H1 (cell line): ENCODE results near the gene FLT4. TPM values are rescaled to one million over a fixed set of nuclear protein-coding genes. Genes with fewer than 3 reads are reported as not detected.
A peak's percentile ranks its signal among the peaks of the same experiment; 100 is the strongest.

Experiments used
- CTCF ChIA-PET: fragments of 300-600 bp; sonication (Branson Sonifier 250); formaldehyde crosslinking; loops from one replicate; lab custom pipeline; 2021; ENCODE audit not compliant: partially characterized antibody; lab: Charles Lee
- POLR2A ChIA-PET: fragments of 300-600 bp; sonication (Branson Sonifier 250); formaldehyde crosslinking; loops from one replicate; lab custom pipeline; 2021; ENCODE audit warnings: inconsistent platforms; ENCODE audit not compliant: partially characterized antibody; lab: Charles Lee
- DNase-seq, 2 experiments: peaks; one replicate each; pipeline versions ENCODE4 v3.0.0 to v3.0.0-alpha.2; 2010 to 2022; ENCODE audit warnings: low spot score in 2 of 2, low read depth in 1 of 2, mixed read lengths in 1 of 2
- FAIRE-seq: peaks from 2 replicates; lab custom pipeline; 2011; peaks lifted over from hg19 to GRCh38; lab: Jason Lieb, UNC
- H2AFZ ChIP-seq: 2 replicates; pipeline ENCODE4 v1.8.1; 2012; ENCODE audit warnings: low read length, inconsistent platforms
- H2AK5ac ChIP-seq: 2 replicates; pipeline ENCODE4 v1.6.1; 2013; ENCODE audit warnings: low read depth, low read length
- H2BK120ac ChIP-seq: replicated peaks from 2 replicates; pipeline ENCODE3; 2013; ENCODE audit warnings: low read depth, low read length, inconsistent platforms
- H2BK12ac ChIP-seq: 2 replicates; pipeline ENCODE4 v1.6.1; 2013; ENCODE audit warnings: low read depth, low read length
- H2BK15ac ChIP-seq: 2 replicates; pipeline ENCODE4 v1.6.1; 2013; ENCODE audit warnings: low read length
- H2BK20ac ChIP-seq: 2 replicates; pipeline ENCODE4 v1.6.1; 2013; ENCODE audit warnings: low read length
- H2BK5ac ChIP-seq: 2 replicates; pipeline ENCODE4 v1.6.1; 2013; ENCODE audit warnings: low read depth, low read length
- H3K14ac ChIP-seq: 2 replicates; pipeline ENCODE4 v1.6.1; 2013; ENCODE audit warnings: inconsistent platforms; ENCODE audit not compliant: insufficient read length
- H3K18ac ChIP-seq: 2 replicates; pipeline ENCODE4 v1.6.1; 2013; ENCODE audit warnings: low read length; ENCODE audit errors: extremely low read depth
- H3K23ac ChIP-seq: 2 replicates; pipeline ENCODE4 v1.6.1; 2013; ENCODE audit warnings: inconsistent platforms; ENCODE audit not compliant: insufficient read length
- H3K23me2 ChIP-seq: 2 replicates; pipeline ENCODE4 v1.6.1; 2013; ENCODE audit warnings: low read depth, low read length
- H3K27ac ChIP-seq: 2 replicates; pipeline ENCODE4 v1.6.1; 2011; ENCODE audit warnings: low read depth, low read length, inconsistent platforms
- H3K27me3 ChIP-seq, 4 experiments: replicated peaks in 1 of 4; 1 replicate in 1 of 4; 2 replicates in 3 of 4; pipeline versions ENCODE4 v1.6.1 to v1.8.1; 2011 to 2013; ENCODE audit warnings: low read length in 3 of 4, mild to moderate bottlenecking in 3 of 4, inconsistent platforms in 2 of 4, mixed read lengths in 2 of 4, moderate library complexity in 1 of 4; ENCODE audit not compliant: control insufficient read depth in 3 of 4, insufficient read depth in 3 of 4; ENCODE audit errors: extremely low read depth in 1 of 4
- H3K36me3 ChIP-seq, 4 experiments: 2 replicates each; pipeline versions ENCODE4 v1.6.1 to v1.8.1; 2011 to 2013; ENCODE audit warnings: mild to moderate bottlenecking in 4 of 4, low read length in 3 of 4, moderate library complexity in 2 of 4, control low read depth in 1 of 4, inconsistent platforms in 1 of 4; ENCODE audit not compliant: insufficient read depth in 4 of 4, control insufficient read depth in 2 of 4
- H3K4ac ChIP-seq: replicated peaks from 2 replicates; pipeline ENCODE3; 2013; ENCODE audit warnings: low read length, low read depth, mixed read lengths, inconsistent platforms; ENCODE audit not compliant: insufficient read length
- H3K4me1 ChIP-seq, 4 experiments: replicated peaks in 1 of 4; 1 replicate in 1 of 4; 2 replicates in 3 of 4; pipeline versions ENCODE4 v1.6.1 to v1.8.1; 2011 to 2013; ENCODE audit warnings: low read length in 3 of 4, inconsistent platforms in 2 of 4, mixed read lengths in 1 of 4; ENCODE audit not compliant: insufficient read depth in 4 of 4, control insufficient read depth in 3 of 4
- H3K4me2 ChIP-seq, 2 experiments: 2 replicates each; pipeline versions ENCODE4 v1.6.1 to v1.8.1; 2011 to 2013; ENCODE audit warnings: low read depth in 2 of 2, low read length in 2 of 2, control low read depth in 1 of 2, inconsistent platforms in 1 of 2, mild to moderate bottlenecking in 1 of 2; ENCODE audit not compliant: insufficient read depth in 1 of 2
- H3K4me3 ChIP-seq, 4 experiments: fragments of 200-600, 300-600 bp in 1 of 4; sonication (generic), shearing (Covaris generic), sonication (Bioruptor Twin) in 1 of 4; 2 replicates each; pipeline versions ENCODE4 v1.5.1 to v1.8.1; 2011 to 2016; ENCODE audit warnings: low read length in 4 of 4, low read depth in 3 of 4, control low read depth in 2 of 4, inconsistent platforms in 2 of 4, mild to moderate bottlenecking in 2 of 4, mixed read lengths in 1 of 4, moderate library complexity in 1 of 4; ENCODE audit not compliant: insufficient read depth in 2 of 4; ENCODE audit errors: extremely low read depth in 1 of 4
- H3K56ac ChIP-seq: replicated peaks from 2 replicates; pipeline ENCODE3; 2013; ENCODE audit warnings: low read depth, mild to moderate bottlenecking, mixed read lengths, low read length, inconsistent platforms; ENCODE audit not compliant: insufficient read length
- H3K79me1 ChIP-seq: 2 replicates; pipeline ENCODE4 v1.6.1; 2013; ENCODE audit warnings: low read depth, low read length, control low read depth
- H3K79me2 ChIP-seq, 2 experiments: 2 replicates each; pipeline versions ENCODE4 v1.6.1 to v1.8.1; 2012 to 2013; ENCODE audit warnings: low read length in 2 of 2, mild to moderate bottlenecking in 2 of 2, inconsistent platforms in 1 of 2; ENCODE audit not compliant: insufficient read depth in 2 of 2, control insufficient read depth in 1 of 2
- H3K9ac ChIP-seq, 4 experiments: replicated peaks in 1 of 4; 1 replicate in 1 of 4; 2 replicates in 3 of 4; pipeline versions ENCODE4 v1.6.1 to v1.8.1; 2011 to 2013; ENCODE audit warnings: low read depth in 3 of 4, low read length in 3 of 4, control low read depth in 2 of 4, mild to moderate bottlenecking in 2 of 4, moderate library complexity in 2 of 4, inconsistent platforms in 1 of 4; ENCODE audit errors: extremely low read depth in 1 of 4
- H3K9me3 ChIP-seq, 2 experiments: 2 replicates each; pipeline versions ENCODE4 v1.6.1 to v1.8.1; 2012 to 2013; ENCODE audit warnings: mild to moderate bottlenecking in 2 of 2, moderate library complexity in 2 of 2, control low read depth in 1 of 2, inconsistent platforms in 1 of 2, low read depth in 1 of 2, low read length in 1 of 2, mixed read lengths in 1 of 2; ENCODE audit not compliant: insufficient read depth in 2 of 2
- H4K20me1 ChIP-seq, 2 experiments: replicated peaks in 1 of 2; 2 replicates each; pipeline versions ENCODE3 to v1.8.1; 2011 to 2013; ENCODE audit warnings: inconsistent platforms in 2 of 2, low read length in 2 of 2, mild to moderate bottlenecking in 1 of 2; ENCODE audit not compliant: insufficient read depth in 2 of 2, control insufficient read depth in 1 of 2
- H4K5ac ChIP-seq: 2 replicates; pipeline ENCODE4 v1.6.1; 2013; ENCODE audit warnings: low read length, low read depth, mixed read lengths, inconsistent platforms; ENCODE audit not compliant: insufficient read length
- H4K8ac ChIP-seq: 2 replicates; pipeline ENCODE4 v1.8.0; 2013; ENCODE audit warnings: mild to moderate bottlenecking, moderate library complexity, low read length, inconsistent platforms; ENCODE audit not compliant: insufficient read depth; ENCODE audit errors: extremely low read depth
- H4K91ac ChIP-seq: replicated peaks from 2 replicates; pipeline ENCODE3; 2013; ENCODE audit warnings: low read length, mixed read lengths, inconsistent platforms; ENCODE audit not compliant: insufficient read length
- BACH1 ChIP-seq: IDR thresholded peaks from 2 replicates; pipeline ENCODE4 v1.6.1; 2012; ENCODE audit warnings: low read length, improper control_type of control experiment
- BCL11A ChIP-seq, 2 experiments: IDR thresholded peaks; one replicate each; pipeline ENCODE4 v1.6.1; 2011; ENCODE audit warnings: low read depth in 2 of 2, low read length in 2 of 2, mild to moderate bottlenecking in 2 of 2
- JUN ChIP-seq: IDR thresholded peaks from 2 replicates; pipeline ENCODE4 v1.6.1; 2011; ENCODE audit warnings: low read depth, mild to moderate bottlenecking, improper control_type of control experiment, low read length
- NANOG ChIP-seq: IDR thresholded peaks from 2 replicates; pipeline ENCODE4 v1.6.1; 2011; ENCODE audit warnings: low read length, low read depth, mild to moderate bottlenecking, inconsistent platforms; ENCODE audit not compliant: insufficient read depth, poor library complexity, severe bottlenecking
- WGBS, 2 experiments: shearing (Covaris generic) in 1 of 2; methylation state at CpG; one replicate each; pipeline versions ENCODE4 v1.1.6 to v1.1.7; 2013 to 2015; ENCODE audit warnings: low lambda C conversion rate in 2 of 2, mixed read lengths in 2 of 2, inconsistent platforms in 1 of 2, low coverage in 1 of 2, missing lambda C conversion rate in 1 of 2; ENCODE audit not compliant: insufficient replicate concordance in 2 of 2, insufficient coverage in 1 of 2, insufficient read length in 1 of 2; ENCODE audit errors: extremely low coverage in 1 of 2, missing lambda C conversion rate in 1 of 2; 5-methylcytosine and 5-hydroxymethylcytosine counted together
- polyA plus RNA-seq, 7 experiments: library from polyadenylated mRNA; depleted of rRNA in 3 of 7; stranded (reverse) in 5 of 7; unstranded in 2 of 7; fragments of >200 nt in 5 of 7; fragments of 200-250 nt in 2 of 7; gene quantifications; 1 replicate in 5 of 7; 2 replicates in 1 of 7; 4 replicates in 1 of 7; pipeline versions ENCODE4 v1.2.1 to v1.2.3, GENCODE V29; 2011 to 2013; ENCODE audit warnings: missing spikeins in 2 of 7, mixed read lengths in 2 of 7
- total RNA-seq: library from RNA; stranded (reverse); fragmentation: NEBNext Ultra II Directional; extraction: Animal tissue kit (Norgen Biotek cat#: 25700); gene quantifications from 2 replicates; pipeline ENCODE4 v1.2.1, GENCODE V29; 2021

FLT4 gene
- total and polyA plus RNA-seq, 2 of the 8 experiments (the other 6 are each of a cell fraction or from before 2014, with no cell fraction given) = 6.5 to 7.7 TPM

- Histone ChIP-seq H3K23me2 (peaks cover 20% of the 10 kb centered on the region; the same call in 1 of the 2 replicates), H3K36me3 (no peaks in the 10 kb centered on the region; a peak in 1 of 8 replicates), H3K9ac (no peak overlapping the region), H3K4me2 (no peak overlapping the region), H3K23ac (no peak overlapping the region), H3K4me3 (no peak overlapping the region), H2BK20ac (no peak overlapping the region), H4K5ac (no peak overlapping the region), H2BK120ac (no peak overlapping the region), H3K79me1 (no peaks in the 10 kb centered on the region), H2AK5ac (no peak overlapping the region), H4K20me1 (peaks cover 0 to 2% of the 10 kb centered on the region in 2 experiments), H4K91ac (no peak overlapping the region), H3K27me3 (peaks cover 22 to 38% (median 32%) of the 10 kb centered on the region in 4 experiments), H3K9me3 (no peaks in the 10 kb centered on the region), H3K56ac (peak overlapping the region; percentile 46), H2BK12ac (no peak overlapping the region), H3K14ac (no peak overlapping the region), H3K4ac (no peak overlapping the region), H3K79me2 (no peaks in the 10 kb centered on the region), H4K8ac (peak overlapping the region; percentile 78; the same call in 1 of the 2 replicates), H3K18ac (no peak overlapping the region), H3K27ac (no peak overlapping the region), H2BK15ac (0 out of 2 replicates have a peak overlapping the region, but pooled peaks have one; percentile 61), H2BK5ac (no peak overlapping the region), H3K4me1 (peaks cover 0 to 9% (median 3%) of the 10 kb centered on the region in 4 experiments; a peak in 5 of 7 replicates), H2AFZ (no peak overlapping the region)
- ChIA-PET CTCF (interaction anchor here (0.8 to 2.4 kb wide), 3 partner anchors 12 to 15 kb away, joined by 3 to 14 read pairs (median 3); no protein-coding TSS in a partner anchor), POLR2A (interaction anchor here (1.5 kb wide), 1 partner anchor 25 kb away, joined by 3 read pairs; no protein-coding TSS in a partner anchor)
- DNase-seq (peak in 1 of 2 experiments; percentile 41), FAIRE-seq (no peak)
- 91 to 100% methylated on average over 1 to 17 of the region's 17 CpGs for WGBS, 2 experiments
- TF ChIP-seq NANOG (no peak), BCL11A (IDR thresholded peaks at IDR 0.05; ENCODE audit: low read depth in 2 of 2, low read length in 2 of 2) (no peak), BACH1 (no peak), JUN (no peak)
Observed at GRCh38 chr5:180594311-180595045, 54.9 kb downstream of the FLT4 start.
